HG03045 (cell line): ENCODE measurements around the gene MVB12B.
"Not testable (repeated sequence)": the region's sequence is repeated elsewhere in the genome, so short reads cannot be mapped to it uniquely, and the experiment has no call there.

Experiments used
- ATAC-seq: cut with Tn5 transposase; IDR thresholded peaks from one replicate; pipeline ENCODE4 v1.9.1; 2021; ENCODE audit warnings: mild to moderate bottlenecking, moderate library complexity; ENCODE audit not compliant: unreplicated experiment

The MVB12B gene, protein sequence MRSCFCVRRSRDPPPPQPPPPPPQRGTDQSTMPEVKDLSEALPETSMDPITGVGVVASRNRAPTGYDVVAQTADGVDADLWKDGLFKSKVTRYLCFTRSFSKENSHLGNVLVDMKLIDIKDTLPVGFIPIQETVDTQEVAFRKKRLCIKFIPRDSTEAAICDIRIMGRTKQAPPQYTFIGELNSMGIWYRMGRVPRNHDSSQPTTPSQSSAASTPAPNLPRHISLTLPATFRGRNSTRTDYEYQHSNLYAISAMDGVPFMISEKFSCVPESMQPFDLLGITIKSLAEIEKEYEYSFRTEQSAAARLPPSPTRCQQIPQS

GRCh38 chr9:126326228-126327005 is at the start of gene MVB12B:
MVB12B (plus strand) TSS chr9:126326829; CDS start chr9:126326930, 101 bp downstream.
- no peak for ATAC-seq

- no peak for ATAC-seq
These were observed 42.7 kb upstream of the MVB12B start for GRCh38 chr9:126283799-126284465.

DNA sequence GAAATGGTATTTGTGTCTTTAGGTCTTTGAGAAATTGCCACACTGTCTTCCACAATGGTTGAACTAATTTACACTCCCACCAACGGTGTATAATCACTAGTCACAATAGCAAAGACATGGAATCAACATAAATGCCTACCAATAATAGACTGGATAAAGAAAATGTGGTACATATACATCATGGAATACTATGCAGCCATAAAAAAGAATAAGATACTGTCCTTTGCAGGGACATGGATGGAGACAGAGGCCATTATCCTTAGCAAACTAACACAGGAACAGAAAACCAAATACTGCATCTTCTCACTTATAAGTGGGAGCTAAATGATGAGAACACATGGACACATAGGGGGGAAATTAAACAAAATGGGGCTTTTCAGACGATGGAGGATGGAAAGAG is 41.0 kb upstream of the MVB12B start:
- ATAC-seq, result not testable (repeated sequence)

- ATAC-seq, result no peak
These were observed 39.3 kb upstream of the MVB12B start for GRCh38 chr9:126287166-126287866.

- ATAC-seq, result no peak
These were observed 35.8 kb upstream of the MVB12B start for GRCh38 chr9:126290871-126291270.

DNA sequence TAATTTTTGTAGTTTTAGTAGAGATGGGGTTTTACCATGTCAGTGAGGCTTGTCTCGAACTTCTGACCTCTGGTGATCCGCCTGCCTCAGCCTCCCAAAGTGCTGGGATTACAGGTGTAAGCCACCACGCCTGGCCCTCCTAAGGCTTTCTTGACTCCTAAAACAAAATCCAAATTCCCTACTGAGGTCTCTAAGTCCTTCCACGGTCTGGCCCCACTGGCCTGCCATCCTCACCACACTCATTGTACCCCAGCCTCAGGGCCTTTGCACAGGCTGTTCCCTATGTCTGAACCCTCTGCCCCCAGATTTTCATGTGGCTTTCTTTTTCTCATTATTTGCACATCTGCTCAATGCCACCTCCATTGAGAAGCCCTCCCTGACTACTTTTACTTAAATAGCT is 34.7 kb upstream of the MVB12B start:
- ATAC-seq, result no peak

DNA sequence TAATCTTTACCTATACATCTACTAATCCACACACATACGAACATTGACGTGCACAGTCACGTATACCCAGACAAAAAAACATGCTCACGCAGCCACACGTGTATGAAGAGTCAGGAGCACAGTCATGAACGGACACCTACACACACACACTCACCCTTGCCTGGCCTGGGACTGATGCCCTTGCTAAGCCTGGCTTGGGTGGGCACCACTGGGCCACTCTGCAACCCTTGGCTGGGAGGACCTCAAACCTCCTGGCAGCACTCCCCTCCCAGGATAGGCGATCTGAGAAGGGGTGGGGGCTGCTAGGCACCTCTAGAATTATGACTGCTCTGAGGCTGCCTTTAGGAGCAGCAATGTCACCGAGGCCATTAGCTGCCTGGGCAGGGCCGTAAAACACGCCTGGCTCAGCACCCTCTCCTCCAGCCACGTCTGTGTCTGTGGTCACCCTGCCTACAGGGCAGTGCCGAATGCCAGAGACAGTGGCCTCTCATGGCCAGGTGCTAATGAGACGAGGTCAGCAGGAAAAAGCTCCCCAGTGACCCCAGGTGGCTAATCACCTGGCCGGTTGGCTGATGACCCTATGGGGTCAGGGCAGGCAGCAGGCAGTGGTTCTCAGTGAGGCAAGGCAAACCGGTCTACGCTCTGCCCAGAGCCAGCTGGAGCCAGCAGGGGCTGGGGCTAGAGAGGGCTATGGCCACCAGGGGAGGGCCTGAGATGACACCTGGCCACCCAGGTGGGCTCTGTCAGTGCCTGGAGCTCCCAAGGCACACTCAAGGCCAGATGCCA is 33.7 kb upstream of the MVB12B start:
- ATAC-seq, result no peak

DNA sequence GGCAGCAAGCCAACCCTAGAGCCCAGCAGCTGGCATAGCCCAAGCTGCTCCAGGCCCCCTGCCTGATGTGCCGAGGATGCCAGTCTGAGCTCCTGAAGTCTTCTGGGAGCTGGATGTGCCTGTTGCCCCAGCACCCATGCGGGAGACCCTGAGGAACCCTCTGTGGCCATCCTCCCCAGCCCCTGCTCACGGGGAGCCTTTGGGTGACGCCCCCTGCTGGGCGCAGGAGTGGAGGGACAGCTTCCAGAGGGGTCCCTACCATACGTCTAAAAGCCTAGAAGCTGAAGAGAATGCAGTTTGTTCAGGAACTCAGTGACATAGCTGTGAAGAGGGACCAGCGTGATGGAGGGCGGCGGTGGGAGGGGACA is 33.1 kb upstream of the MVB12B start:
- ATAC-seq, result no peak

DNA sequence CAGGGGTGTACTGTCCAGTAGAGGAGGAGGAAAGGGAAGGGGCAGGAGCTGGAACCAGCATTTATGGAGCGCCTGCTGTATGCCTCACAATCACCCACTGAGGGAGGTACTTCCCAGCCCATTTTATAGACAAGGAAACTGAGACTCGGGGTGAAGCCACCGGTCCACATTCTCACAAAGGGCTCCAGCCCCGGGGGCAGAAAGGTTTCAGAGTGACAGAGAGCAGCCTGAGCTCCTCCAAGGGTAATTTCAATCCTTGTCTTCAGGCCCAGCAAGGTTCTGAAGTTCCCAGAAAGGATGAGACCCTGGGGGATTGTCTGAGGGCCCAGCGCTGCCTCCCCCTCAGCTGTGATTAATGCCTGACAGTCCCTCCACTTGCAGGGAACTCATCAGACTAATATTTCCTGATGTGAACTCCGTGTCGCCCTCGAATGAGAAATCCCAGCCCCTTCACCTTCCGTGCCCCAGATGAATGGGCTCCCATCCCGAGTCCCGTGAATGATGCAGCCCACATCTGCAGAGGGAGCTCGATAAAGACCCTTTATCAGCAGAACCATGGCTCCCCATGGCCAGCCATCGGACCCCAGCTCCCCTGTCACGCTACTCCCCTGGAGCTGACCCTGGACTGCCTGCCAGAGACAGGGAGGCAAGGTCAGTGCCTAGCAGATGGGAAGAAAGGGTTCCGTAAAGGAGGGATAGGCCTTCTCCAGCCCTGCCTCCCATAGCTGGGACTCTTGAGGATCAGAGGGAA is 32.1 kb upstream of the MVB12B start:
- ATAC-seq, result no peak

DNA sequence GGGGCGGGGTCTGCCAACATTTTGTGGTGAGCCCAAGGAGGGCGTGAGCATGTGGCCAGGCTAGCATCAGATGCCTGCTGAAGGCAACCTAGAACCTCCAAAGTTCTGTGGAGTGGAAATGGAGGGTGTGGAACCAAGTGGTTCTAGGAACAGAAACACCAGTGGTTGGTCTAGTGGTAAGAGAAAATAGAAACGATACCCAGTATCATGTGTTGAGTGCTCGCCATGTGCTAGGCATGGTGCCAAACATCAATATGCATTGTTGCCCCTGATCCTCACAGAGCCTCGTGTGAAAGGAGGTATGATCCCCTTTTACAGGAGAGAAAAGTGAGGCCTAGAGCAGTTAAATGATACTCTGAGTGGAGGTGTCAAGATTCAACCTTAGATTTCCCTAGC is 31.5 kb upstream of the MVB12B start:
- no peak for ATAC-seq

DNA sequence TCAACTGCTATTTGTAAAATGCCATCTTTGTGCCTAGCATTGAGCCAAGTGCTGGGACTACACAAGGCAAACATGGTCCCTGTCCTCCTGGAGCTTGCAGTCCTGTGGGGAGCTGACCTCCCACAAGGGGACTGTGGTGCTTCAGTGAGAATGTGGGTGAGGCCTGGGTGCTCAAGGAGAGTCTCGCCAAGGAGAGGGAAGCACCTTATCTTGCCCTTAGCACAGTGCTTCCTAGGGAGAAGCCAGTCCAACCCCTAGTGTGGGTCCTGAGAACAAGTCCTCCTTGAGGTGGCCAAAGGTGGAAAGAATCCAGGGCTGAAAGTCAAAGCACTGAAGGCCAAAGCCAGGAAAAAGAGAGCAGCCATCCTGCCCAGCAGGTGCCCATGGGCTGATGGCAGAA is 31.1 kb upstream of the MVB12B start:
- no peak for ATAC-seq

- ATAC-seq, result no peak
These were observed 30.6 kb upstream of the MVB12B start for GRCh38 chr9:126295936-126296600.

- ATAC-seq, result no peak
These were observed 29.9 kb upstream of the MVB12B start for GRCh38 chr9:126296687-126297086.

DNA sequence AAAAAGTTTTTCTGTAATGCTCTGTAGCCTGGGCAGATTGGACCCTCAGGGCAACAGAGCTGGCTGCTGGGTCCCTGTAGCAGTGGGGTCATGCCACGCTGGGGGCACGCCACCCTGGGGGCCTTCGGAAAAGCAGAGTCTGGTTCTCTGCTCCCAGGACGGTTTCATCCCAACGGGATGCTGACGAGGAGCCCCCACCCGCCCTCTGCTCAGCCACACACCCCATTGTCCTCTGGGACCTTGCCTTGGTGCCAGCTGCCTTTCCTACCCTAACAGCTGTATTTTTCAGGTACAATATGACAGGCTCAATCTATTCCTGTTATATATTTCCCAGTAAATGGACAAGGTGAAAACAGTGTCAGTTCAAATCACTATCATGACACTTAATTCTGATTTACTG is 29.0 kb upstream of the MVB12B start:
- no peak for ATAC-seq

DNA sequence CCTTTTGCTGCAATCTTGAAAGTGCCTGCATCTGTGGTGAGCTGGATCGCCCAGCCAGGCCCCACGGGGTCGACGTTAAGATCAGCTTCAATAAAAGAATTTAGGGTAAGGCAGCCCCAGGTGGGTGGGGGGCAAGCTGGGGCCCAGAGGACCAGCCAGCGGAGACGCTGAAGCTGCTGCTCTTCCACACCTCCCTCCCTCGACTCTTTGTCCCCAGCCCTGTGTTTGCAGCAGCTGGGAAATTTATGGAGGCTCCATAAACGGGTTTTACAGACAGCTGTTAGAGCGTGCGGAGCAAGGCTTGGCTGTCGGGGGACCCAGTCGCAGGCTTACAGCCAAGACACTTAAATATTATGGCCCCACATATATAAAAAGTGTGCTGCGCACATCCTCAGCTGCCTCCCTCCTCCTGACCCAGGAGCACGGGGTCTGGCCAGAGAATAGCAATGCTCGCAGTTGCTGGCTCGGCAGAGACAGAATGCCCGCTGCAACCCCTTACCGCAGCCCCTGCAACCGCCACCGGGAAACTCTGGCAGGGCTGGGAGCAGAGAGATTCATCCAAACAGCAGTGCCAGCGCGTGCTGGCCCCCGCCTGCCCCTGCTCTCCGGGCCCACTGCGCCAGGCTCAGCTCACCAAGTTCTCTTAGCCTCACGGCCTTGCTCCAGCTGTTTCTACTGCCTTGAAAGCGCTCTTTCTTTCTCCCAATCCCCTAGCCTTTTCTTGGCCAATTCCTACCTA is 28.4 kb upstream of the MVB12B start:
- ATAC-seq, result no peak

GRCh38 chr9:126299706-126300276 is 26.8 kb upstream of the MVB12B start:
- no peak for ATAC-seq

GRCh38 chr9:126301196-126301595 is 25.4 kb upstream of the MVB12B start:
- ATAC-seq, result no peak

DNA sequence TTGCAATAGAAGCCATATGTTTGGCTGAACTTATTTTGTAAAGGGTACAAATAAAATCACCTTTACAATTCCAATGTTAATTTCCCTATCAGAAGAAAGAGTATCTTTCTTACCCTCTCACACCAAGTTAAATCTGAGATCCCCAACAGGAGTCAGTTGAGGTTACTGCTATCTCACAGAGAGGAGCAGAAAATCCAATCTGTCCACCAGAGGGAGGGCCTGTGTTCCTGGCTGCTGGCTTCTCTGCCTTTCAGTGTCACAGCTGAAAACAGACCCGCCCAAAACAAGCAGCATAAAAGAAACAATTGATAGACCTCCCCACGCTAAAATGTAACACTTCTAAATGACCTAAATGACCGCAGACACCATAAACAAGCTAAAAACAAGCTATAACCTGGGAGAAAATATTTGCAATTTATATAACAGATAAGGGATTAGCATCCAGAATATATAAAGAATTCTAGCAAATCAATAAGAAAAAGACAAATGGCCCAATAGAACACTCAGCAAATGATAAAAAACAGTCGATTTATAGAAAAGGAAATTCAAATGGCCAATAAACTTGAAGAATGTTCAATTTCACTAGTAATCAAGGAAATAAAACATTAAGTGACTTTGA is 24.5 kb upstream of the MVB12B start:
- ATAC-seq, result no peak
